Smooth muscle cell (in vitro differentiated cells): ENCODE results near the gene DNAH9. TPM values are rescaled to one million over a fixed set of nuclear protein-coding genes. Genes with fewer than 3 reads are reported as not detected.
A peak's percentile ranks its signal among the peaks of the same experiment; 100 is the strongest.

Source experiments
- DNase-seq: peaks from one replicate; lab custom pipeline; 2025; ENCODE audit not compliant: unreplicated experiment; lab: John Stamatoyannopoulos, UW
- H2AFZ ChIP-seq: fragments of 200-600 bp; sonication (generic); 2 replicates; pipeline ENCODE4 v1.6.0; 2016; ENCODE audit warnings: antibody characterized with exemption, low read depth, mild to moderate bottlenecking
- H3F3A ChIP-seq: fragments of 200-600 bp; sonication (generic); 2 replicates; pipeline ENCODE4 v1.6.0; 2017; ENCODE audit warnings: antibody characterized with exemption, low read depth
- H3K27ac ChIP-seq: fragments of 200-600 bp; sonication (generic); 2 replicates; pipeline ENCODE4 v1.5.1; 2016; ENCODE audit warnings: low read depth, mild to moderate bottlenecking
- H3K27me3 ChIP-seq: fragments of 200-600 bp; sonication (generic); 2 replicates; pipeline ENCODE4 v1.6.1; 2016; ENCODE audit warnings: low read depth, mild to moderate bottlenecking
- H3K36me3 ChIP-seq: fragments of 200-600 bp; sonication (generic); 2 replicates; pipeline ENCODE4 v1.5.1; 2016; ENCODE audit warnings: low read depth
- H3K4me1 ChIP-seq: fragments of 200-600 bp; sonication (generic); 2 replicates; pipeline ENCODE4 v1.5.1; 2016; ENCODE audit warnings: low read depth
- H3K4me2 ChIP-seq: fragments of 200-600 bp; sonication (generic); 2 replicates; pipeline ENCODE4 v1.6.0; 2016; ENCODE audit warnings: mild to moderate bottlenecking
- H3K4me3 ChIP-seq: fragments of 200-600 bp; sonication (generic); 2 replicates; pipeline ENCODE4 v1.5.1; 2016; ENCODE audit warnings: mild to moderate bottlenecking
- H3K79me2 ChIP-seq: fragments of 200-600 bp; sonication (generic); 2 replicates; pipeline ENCODE4 v1.6.0; 2016; ENCODE audit warnings: low read depth, mild to moderate bottlenecking
- H3K9ac ChIP-seq: fragments of 200-600 bp; sonication (generic); 2 replicates; pipeline ENCODE4 v1.6.0; 2016; ENCODE audit warnings: low read depth
- H3K9me3 ChIP-seq: fragments of 200-600 bp; sonication (generic); replicated peaks from 2 replicates; pipeline ENCODE4 v1.5.1; 2016; ENCODE audit warnings: low read depth
- H4K20me1 ChIP-seq: fragments of 200-600 bp; sonication (generic); 2 replicates; pipeline ENCODE4 v1.6.0; 2016; ENCODE audit warnings: low read depth
- WGBS: methylation state at CpG from one replicate; pipeline ENCODE4 v1.1.7; 2016; ENCODE audit warnings: low lambda C conversion rate; 5-methylcytosine and 5-hydroxymethylcytosine counted together
- polyA plus RNA-seq: library from polyadenylated mRNA; unstranded; fragments of >200 nt; fragmentation: Nextera tagmentation; extraction: Ambion mirVana; gene quantifications from 2 replicates; pipeline ENCODE4 v1.2.1, GENCODE V29; 2016
- total RNA-seq: library from RNA; depleted of rRNA; stranded (reverse); fragments of >200 nt; gene quantifications from 2 replicates; pipeline ENCODE4 v1.2.3, GENCODE V29; 2014
- TF ChIP-seq, protein P1 (sequence below): fragments of 200-600 bp; sonication (generic); IDR thresholded peaks from 2 replicates; pipeline ENCODE4 v1.5.1; 2017; ENCODE audit warnings: borderline replicate concordance, mild to moderate bottlenecking, antibody characterized with exemption; ENCODE audit not compliant: insufficient read depth, poor library complexity, severe bottlenecking

The DNAH9 gene
- total and polyA plus RNA-seq, 2 experiments from 2014 or later, result 0.30 to 0.49 TPM

DNA sequence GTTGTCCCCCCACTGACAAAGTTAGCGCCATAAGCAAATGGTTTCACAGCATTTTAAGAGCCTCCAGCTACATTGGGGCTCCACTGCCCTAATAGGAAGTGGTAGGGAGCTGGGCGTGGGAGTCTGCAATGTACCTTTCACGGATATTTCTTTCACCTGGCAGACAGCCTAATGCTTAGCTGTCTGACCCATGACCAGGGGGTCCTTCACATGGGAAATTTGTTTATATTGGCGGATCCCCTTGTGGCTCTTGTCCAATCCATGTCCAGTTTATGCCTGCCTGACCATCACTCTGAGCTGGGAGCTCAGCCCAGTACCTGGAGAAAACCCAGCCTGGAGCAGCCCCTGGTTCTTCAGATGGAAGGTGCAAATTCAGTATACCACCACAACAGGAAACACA lies 254.0 kb downstream of the DNAH9 start:
- TF ChIP-seq, protein P1, sequence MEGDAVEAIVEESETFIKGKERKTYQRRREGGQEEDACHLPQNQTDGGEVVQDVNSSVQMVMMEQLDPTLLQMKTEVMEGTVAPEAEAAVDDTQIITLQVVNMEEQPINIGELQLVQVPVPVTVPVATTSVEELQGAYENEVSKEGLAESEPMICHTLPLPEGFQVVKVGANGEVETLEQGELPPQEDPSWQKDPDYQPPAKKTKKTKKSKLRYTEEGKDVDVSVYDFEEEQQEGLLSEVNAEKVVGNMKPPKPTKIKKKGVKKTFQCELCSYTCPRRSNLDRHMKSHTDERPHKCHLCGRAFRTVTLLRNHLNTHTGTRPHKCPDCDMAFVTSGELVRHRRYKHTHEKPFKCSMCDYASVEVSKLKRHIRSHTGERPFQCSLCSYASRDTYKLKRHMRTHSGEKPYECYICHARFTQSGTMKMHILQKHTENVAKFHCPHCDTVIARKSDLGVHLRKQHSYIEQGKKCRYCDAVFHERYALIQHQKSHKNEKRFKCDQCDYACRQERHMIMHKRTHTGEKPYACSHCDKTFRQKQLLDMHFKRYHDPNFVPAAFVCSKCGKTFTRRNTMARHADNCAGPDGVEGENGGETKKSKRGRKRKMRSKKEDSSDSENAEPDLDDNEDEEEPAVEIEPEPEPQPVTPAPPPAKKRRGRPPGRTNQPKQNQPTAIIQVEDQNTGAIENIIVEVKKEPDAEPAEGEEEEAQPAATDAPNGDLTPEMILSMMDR, result no peak

DNA sequence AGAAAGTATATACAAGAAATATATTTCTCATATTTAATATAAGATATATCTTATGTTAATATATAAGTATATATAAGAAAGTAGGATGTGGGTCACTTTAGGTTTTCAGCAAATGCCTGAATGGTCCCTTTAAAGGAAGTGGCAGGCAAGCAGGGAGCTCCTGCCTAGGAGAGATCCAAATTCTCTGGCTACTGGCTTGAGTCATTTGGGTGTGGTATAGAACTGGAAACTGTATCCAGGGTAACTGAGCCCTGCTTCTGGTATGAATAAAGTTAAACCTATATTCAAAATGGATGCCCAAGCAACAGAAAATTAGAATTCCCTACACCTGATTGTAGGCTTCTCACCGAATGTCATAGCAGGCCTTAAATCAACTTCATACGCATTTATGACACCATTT lies 254.6 kb downstream of the DNAH9 start:
- TF ChIP-seq, protein P1, result no peak
- 100% methylated on average over 2 of the region's 2 CpGs for WGBS
- DNase-seq, result no peak

More for the DNA sequence above, 254.0 kb downstream of the DNAH9 start:
- Histone ChIP-seq H3K27me3 (no peaks in the 10 kb centered on the region), H2AFZ (no peak overlapping the region), H3K4me3 (no peak overlapping the region), H3K9ac (no peak overlapping the region), H3K9me3 (no peaks in the 10 kb centered on the region), H3K36me3 (no peaks in the 10 kb centered on the region), H4K20me1 (no peaks in the 10 kb centered on the region), H3K79me2 (no peaks in the 10 kb centered on the region), H3F3A (no peaks in the 10 kb centered on the region), H3K4me2 (no peak overlapping the region), H3K4me1 (no peaks in the 10 kb centered on the region), H3K27ac (no peak overlapping the region)
- 83% methylated on average over 4 of the region's 4 CpGs for WGBS
- no peak for DNase-seq

DNA sequence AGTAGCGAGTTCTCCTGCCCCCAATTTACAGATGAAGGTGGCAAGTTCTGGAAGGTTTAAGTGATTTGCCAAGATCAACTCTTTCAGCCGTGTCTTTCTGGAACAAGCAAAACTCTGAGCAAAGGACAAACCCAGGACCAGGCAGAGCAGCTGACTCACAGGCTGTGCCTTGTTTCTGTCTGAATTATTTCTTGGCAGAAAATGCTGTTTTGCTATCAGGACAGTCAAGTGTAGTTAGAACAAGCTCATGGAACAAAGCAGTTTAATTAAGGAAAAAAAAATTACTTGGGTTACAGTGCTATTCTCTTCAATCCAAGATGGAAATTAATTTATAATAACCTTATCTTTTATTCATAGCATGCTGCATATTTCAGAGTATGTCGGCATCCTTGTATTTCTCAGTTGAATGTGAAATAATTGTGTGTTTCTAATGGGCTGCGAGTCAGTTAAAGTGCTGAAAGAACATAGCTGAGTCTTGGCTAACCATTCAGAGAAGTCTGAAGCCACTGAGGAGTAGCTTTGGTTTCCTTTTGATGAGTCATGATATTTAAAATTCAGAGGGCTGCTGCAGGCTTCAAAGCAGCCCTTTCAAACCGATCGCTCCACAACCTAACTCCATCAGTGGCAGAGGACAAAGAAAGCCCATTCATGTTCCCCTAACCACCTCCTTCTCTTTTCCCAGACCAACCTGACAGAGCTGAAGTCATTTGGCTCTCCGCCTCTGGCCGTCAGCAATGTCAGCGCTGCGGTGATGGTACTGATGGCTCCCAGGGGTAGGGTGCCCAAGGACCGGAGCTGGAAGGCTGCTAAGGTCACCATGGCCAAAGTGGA lies 255.3 kb downstream of the DNAH9 start:
- Histone ChIP-seq H4K20me1 (no peaks in the 10 kb centered on the region), H3K4me2 (peak overlapping the region; percentile 15), H3K27ac (no peak overlapping the region), H3K9ac (no peak overlapping the region), H3K79me2 (no peaks in the 10 kb centered on the region), H3K36me3 (no peaks in the 10 kb centered on the region), H3F3A (no peaks in the 10 kb centered on the region), H3K27me3 (no peaks in the 10 kb centered on the region), H3K9me3 (no peaks in the 10 kb centered on the region), H3K4me3 (no peak overlapping the region), H2AFZ (no peak overlapping the region), H3K4me1 (no peaks in the 10 kb centered on the region)
- WGBS, result 53% methylated on average over 11 of the region's 11 CpGs
- no peak for DNase-seq
- TF ChIP-seq, protein P1, result no peak

More for the DNA sequence above, 254.6 kb downstream of the DNAH9 start:
- no peaks in the 10 kb centered on the region for H3F3A ChIP-seq
- no peak overlapping the region for H3K27ac ChIP-seq
- no peaks in the 10 kb centered on the region for H3K79me2 ChIP-seq
- no peaks in the 10 kb centered on the region for H3K27me3 ChIP-seq
- H3K4me3 ChIP-seq, result no peak overlapping the region
- H4K20me1 ChIP-seq, result no peaks in the 10 kb centered on the region
- no peaks in the 10 kb centered on the region for H3K36me3 ChIP-seq
- H3K9ac ChIP-seq, result no peak overlapping the region
- H3K4me2 ChIP-seq, result peak overlapping the region; percentile 15
- no peaks in the 10 kb centered on the region for H3K4me1 ChIP-seq
- H3K9me3 ChIP-seq, result no peaks in the 10 kb centered on the region
- H2AFZ ChIP-seq, result no peak overlapping the region

DNA sequence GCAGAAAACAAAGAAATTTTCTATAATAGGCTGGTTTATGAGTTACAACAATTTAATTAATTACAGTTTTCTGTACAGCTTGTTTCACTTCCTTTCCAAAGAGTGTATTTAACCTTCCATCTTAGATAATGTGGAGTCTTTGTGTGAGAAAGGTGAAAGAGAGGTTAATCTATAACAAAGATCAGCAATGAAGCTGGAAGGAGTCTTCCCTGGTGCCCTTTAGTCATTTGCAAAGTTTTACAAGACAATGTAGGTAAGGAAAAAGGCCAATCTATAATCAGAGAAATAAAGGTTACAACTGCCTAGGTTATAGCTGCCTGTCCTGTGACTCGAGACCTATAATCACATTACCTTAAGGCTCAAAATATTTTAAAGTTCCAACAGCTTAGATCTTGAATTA lies 257.0 kb downstream of the DNAH9 start:
- Histone ChIP-seq H3F3A (no peaks in the 10 kb centered on the region), H4K20me1 (no peaks in the 10 kb centered on the region), H3K27me3 (no peaks in the 10 kb centered on the region), H3K4me3 (no peak overlapping the region), H3K36me3 (no peaks in the 10 kb centered on the region), H3K79me2 (no peaks in the 10 kb centered on the region), H3K9ac (no peak overlapping the region), H2AFZ (no peak overlapping the region), H3K4me2 (no peak overlapping the region), H3K4me1 (no peaks in the 10 kb centered on the region), H3K27ac (no peak overlapping the region), H3K9me3 (no peaks in the 10 kb centered on the region)
- WGBS, result 85% methylated on average over 1 of the region's 1 CpG
- DNase-seq, result no peak
- TF ChIP-seq, protein P1, result no peak
